ENCODE data around the gene PTPRD.

PTPRD gene

GRCh38 chr9:8651070-8651845, 1961.5 kb downstream of the PTPRD start:
- no peak for DNase-seq

GRCh38 chr9:8649807-8650206, 1963.0 kb downstream of the PTPRD start:
- no peak for DNase-seq

GRCh38 chr9:8649160-8649559, 1963.6 kb downstream of the PTPRD start:
- no peak for DNase-seq

GRCh38 chr9:8648271-8648845, 1964.4 kb downstream of the PTPRD start:
- no peak for DNase-seq

GRCh38 chr9:8647824-8648223, 1965.0 kb downstream of the PTPRD start:
- DNase-seq, result no peak

- DNase-seq, result no peak
Measured at GRCh38 chr9:8644571-8644970, 1968.2 kb downstream of the PTPRD start.

- DNase-seq, result no peak
Measured at GRCh38 chr9:8643896-8644295, 1968.9 kb downstream of the PTPRD start.

GRCh38 chr9:8643464-8643863, 1969.3 kb downstream of the PTPRD start:
- no peak for DNase-seq

- DNase-seq, result no peak
Measured at GRCh38 chr9:8640761-8641160, 1972.0 kb downstream of the PTPRD start.

- DNase-seq, result no peak
Measured at GRCh38 chr9:8637626-8638025, 1975.2 kb downstream of the PTPRD start.

GRCh38 chr9:8633784-8634183, 1979.0 kb downstream of the PTPRD start:
- DNase-seq, result no peak

GRCh38 chr9:8632493-8632892, 1980.3 kb downstream of the PTPRD start:
- no peak for DNase-seq

GRCh38 chr9:8628791-8629190, 1984.0 kb downstream of the PTPRD start:
- DNase-seq, result no peak

- no peak for DNase-seq
Measured at GRCh38 chr9:8627976-8628679, 1984.7 kb downstream of the PTPRD start.

GRCh38 chr9:8622871-8623270, 1989.9 kb downstream of the PTPRD start:
- DNase-seq, result no peak

GRCh38 chr9:8622222-8622802, 1990.5 kb downstream of the PTPRD start:
- no peak for DNase-seq

- no peak for DNase-seq
Measured at GRCh38 chr9:8621416-8621815, 1991.4 kb downstream of the PTPRD start.

- no peak for DNase-seq
Measured at GRCh38 chr9:8616414-8616813, 1996.4 kb downstream of the PTPRD start.

GRCh38 chr9:8614926-8615440, 1997.8 kb downstream of the PTPRD start:
- DNase-seq, result no peak

- no peak for DNase-seq
Measured at GRCh38 chr9:8613346-8613825, 1999.4 kb downstream of the PTPRD start.

- DNase-seq, result no peak
Measured at GRCh38 chr9:8611153-8611552, 2001.6 kb downstream of the PTPRD start.

- DNase-seq, result no peak
Measured at GRCh38 chr9:8610256-8610655, 2002.5 kb downstream of the PTPRD start.

- DNase-seq, result no peak
Measured at GRCh38 chr9:8605096-8605495, 2007.7 kb downstream of the PTPRD start.

Data from SW 1271 (cell line).